Osteoblast (primary cell): Measurements from ENCODE around the gene COPS6. TPM values are rescaled to one million over a fixed set of nuclear protein-coding genes. Genes with fewer than 3 reads are reported as not detected.
A peak's percentile ranks its signal among the peaks of the same experiment; 100 is the strongest.

Experiments used
- DNase-seq: peaks from one replicate; pipeline ENCODE4 v3.0.0; 2011; ENCODE audit warnings: low spot score, mixed read lengths; ENCODE audit not compliant: insufficient read length; ENCODE audit errors: missing footprints
- H2AFZ ChIP-seq: 2 replicates; pipeline ENCODE4 v1.6.0; 2011; ENCODE audit warnings: mild to moderate bottlenecking, low read length
- H3K27ac ChIP-seq: 2 replicates; pipeline ENCODE4 v1.5.1; 2011; ENCODE audit warnings: mild to moderate bottlenecking, low read depth, low read length, moderate library complexity
- H3K27me3 ChIP-seq: 2 replicates; pipeline ENCODE4 v1.6.0; 2012; ENCODE audit warnings: mild to moderate bottlenecking, control low read depth, inconsistent platforms, low read length, moderate library complexity; ENCODE audit not compliant: insufficient read depth
- H3K36me3 ChIP-seq: 2 replicates; pipeline ENCODE4 v1.5.1; 2011; ENCODE audit warnings: mild to moderate bottlenecking, low read length, control low read depth, moderate library complexity; ENCODE audit not compliant: insufficient read depth
- H3K4me1 ChIP-seq: 2 replicates; pipeline ENCODE4 v1.5.1; 2011; ENCODE audit warnings: mild to moderate bottlenecking, low read length, control low read depth, moderate library complexity; ENCODE audit not compliant: insufficient read depth
- H3K4me2 ChIP-seq: 2 replicates; pipeline ENCODE4 v1.6.0; 2011; ENCODE audit warnings: mild to moderate bottlenecking, low read length; ENCODE audit not compliant: insufficient read depth
- H3K4me3 ChIP-seq: fragments of 200-600 bp; sonication (generic); 3 replicates; pipeline ENCODE4 v1.5.1; 2012; ENCODE audit warnings: mild to moderate bottlenecking, low read length, inconsistent platforms; ENCODE audit not compliant: insufficient read depth
- H3K79me2 ChIP-seq: 2 replicates; pipeline ENCODE4 v1.6.0; 2012; ENCODE audit warnings: mild to moderate bottlenecking, low read length, control low read depth, inconsistent platforms; ENCODE audit not compliant: insufficient read depth
- H3K9me3 ChIP-seq: 2 replicates; pipeline ENCODE4 v1.5.1; 2011; ENCODE audit warnings: low read depth, low read length, control low read depth
- H4K20me1 ChIP-seq: 2 replicates; pipeline ENCODE4 v1.6.0; 2012; ENCODE audit warnings: mild to moderate bottlenecking, low read length, control low read depth; ENCODE audit not compliant: insufficient read depth
- total RNA-seq: library from RNA; depleted of rRNA; stranded (reverse); fragments of >200 nt; gene quantifications from 2 replicates; pipeline ENCODE4 v1.2.3, GENCODE V29; 2012
- TF ChIP-seq, protein P1 (sequence below): IDR thresholded peaks from 2 replicates; pipeline ENCODE4 v1.5.1; 2011; ENCODE audit warnings: mild to moderate bottlenecking, low read depth, low read length, moderate library complexity; ENCODE audit errors: extremely low read depth

Gene COPS6
- 42.4 and 45.6 TPM in 2 replicates for total RNA-seq

DNA sequence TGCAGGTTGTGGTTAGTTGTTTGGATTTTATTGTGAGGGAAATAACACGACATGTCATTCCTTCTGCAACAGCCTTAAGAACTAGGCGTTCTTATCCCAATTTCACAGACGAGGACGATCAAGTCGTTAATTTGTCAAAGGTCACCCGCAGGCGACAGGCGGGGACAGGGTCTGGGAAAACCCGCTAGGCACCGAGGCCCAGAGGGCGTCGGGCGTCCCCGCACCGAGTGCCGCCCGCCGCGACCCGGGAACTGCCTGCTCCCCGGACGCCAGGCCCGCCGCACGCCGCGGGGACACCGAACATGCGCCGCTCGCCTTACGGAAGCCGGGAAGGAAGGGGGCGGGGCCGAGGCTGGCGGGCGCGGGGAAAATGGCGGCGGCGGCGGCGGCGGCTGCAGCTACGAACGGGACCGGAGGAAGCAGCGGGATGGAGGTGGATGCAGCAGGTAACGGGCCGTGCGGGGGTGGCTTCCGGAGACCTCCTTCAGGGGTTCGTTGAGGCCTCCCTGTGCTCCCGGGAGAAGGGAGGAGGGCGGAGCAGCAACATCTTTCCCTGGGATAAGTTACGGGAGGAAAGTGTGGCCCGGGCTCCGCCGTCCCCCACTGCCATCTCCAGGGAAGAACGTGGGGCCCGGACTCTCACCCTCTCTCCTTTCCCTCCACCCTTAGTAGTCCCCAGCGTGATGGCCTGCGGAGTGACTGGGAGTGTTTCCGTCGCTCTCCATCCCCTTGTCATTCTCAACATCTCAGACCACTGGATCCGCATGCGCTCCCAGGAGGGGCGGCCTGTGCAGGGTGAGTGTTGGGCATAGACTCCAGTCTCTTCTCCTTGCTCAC lies at the start of gene COPS6:
COPS6 (plus strand) TSS at position 349 of the 837 bp plus-strand sequence; CDS start at position 371, 22 bp downstream.
- Histone ChIP-seq H4K20me1 (peaks cover 5% of the 10 kb centered on the region), H2AFZ (peak within 1 kb of the TSS; percentile 93), H3K27ac (peak within 1 kb of the TSS; percentile 84), H3K27me3 (no peaks in the 10 kb centered on the region), H3K4me1 (peaks cover 31% of the 10 kb centered on the region), H3K79me2 (peaks cover 33% of the 10 kb centered on the region), H3K4me2 (peak within 1 kb of the TSS; percentile 86), H3K36me3 (peaks cover 37% of the 10 kb centered on the region), H3K4me3 (peak within 1 kb of the TSS; percentile 92), H3K9me3 (no peaks in the 10 kb centered on the region)
- TF ChIP-seq, protein P1, sequence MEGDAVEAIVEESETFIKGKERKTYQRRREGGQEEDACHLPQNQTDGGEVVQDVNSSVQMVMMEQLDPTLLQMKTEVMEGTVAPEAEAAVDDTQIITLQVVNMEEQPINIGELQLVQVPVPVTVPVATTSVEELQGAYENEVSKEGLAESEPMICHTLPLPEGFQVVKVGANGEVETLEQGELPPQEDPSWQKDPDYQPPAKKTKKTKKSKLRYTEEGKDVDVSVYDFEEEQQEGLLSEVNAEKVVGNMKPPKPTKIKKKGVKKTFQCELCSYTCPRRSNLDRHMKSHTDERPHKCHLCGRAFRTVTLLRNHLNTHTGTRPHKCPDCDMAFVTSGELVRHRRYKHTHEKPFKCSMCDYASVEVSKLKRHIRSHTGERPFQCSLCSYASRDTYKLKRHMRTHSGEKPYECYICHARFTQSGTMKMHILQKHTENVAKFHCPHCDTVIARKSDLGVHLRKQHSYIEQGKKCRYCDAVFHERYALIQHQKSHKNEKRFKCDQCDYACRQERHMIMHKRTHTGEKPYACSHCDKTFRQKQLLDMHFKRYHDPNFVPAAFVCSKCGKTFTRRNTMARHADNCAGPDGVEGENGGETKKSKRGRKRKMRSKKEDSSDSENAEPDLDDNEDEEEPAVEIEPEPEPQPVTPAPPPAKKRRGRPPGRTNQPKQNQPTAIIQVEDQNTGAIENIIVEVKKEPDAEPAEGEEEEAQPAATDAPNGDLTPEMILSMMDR, result no peak
- DNase-seq, result peak; percentile 93

DNA sequence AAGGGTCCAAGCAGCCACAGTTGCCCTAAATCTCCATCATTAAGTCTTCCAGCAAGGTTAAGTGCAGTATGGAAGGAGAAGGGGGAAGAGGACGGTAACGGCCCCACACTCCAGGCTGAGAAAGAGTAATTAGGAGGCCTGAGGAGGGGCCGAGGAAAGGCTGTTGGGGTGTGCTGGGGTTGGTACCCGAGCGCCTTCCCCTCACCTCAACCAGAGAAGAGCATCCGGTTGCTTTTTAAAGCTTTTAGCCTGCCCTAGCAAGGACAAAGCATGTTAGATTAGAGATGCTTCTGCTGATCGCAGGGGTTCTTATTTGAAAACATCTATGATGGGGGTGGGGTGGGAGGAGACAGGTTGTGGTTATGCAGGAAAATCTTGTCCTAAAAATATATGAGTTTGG lies 48.2 kb upstream of the COPS6 start:
- Histone ChIP-seq H3K36me3 (peaks cover 6% of the 10 kb centered on the region), H3K4me3 (no peak overlapping the region), H3K79me2 (peaks cover 7% of the 10 kb centered on the region), H3K27ac (no peak overlapping the region), H3K27me3 (no peaks in the 10 kb centered on the region), H2AFZ (no peak overlapping the region), H3K4me1 (peaks cover 7% of the 10 kb centered on the region), H4K20me1 (no peaks in the 10 kb centered on the region), H3K4me2 (no peak overlapping the region), H3K9me3 (no peaks in the 10 kb centered on the region)
- TF ChIP-seq, protein P1, result no peak
- no peak for DNase-seq

DNA sequence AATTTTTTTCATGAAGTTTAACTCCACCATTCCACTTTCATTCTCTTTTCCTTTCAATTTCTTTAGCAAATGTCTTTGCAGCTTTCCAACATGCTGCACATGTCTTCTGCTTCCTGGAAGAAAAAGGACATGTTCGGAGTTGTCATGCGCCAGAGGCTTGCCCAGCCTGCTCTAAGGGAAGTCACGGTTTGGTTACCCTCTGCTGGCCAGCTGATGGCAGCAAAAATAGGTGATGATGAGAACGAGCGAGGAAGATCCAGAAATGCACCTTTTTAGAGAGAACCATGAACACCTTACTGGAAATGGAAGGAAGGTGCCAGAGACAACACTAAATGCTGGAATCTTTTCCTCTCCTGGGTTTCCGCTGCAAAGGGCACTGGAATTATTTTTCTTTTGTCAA lies 44.1 kb upstream of the COPS6 start:
- H3K4me2 ChIP-seq, result no peak overlapping the region
- H3K79me2 ChIP-seq, result no peaks in the 10 kb centered on the region
- H3K9me3 ChIP-seq, result no peaks in the 10 kb centered on the region
- H3K4me1 ChIP-seq, result peaks cover 5% of the 10 kb centered on the region
- H3K4me3 ChIP-seq, result no peak overlapping the region
- no peak for DNase-seq
- no peaks in the 10 kb centered on the region for H3K27me3 ChIP-seq
- TF ChIP-seq, protein P1, result no peak
- no peak overlapping the region for H2AFZ ChIP-seq
- no peaks in the 10 kb centered on the region for H3K36me3 ChIP-seq
- no peaks in the 10 kb centered on the region for H4K20me1 ChIP-seq
- H3K27ac ChIP-seq, result no peak overlapping the region

DNA sequence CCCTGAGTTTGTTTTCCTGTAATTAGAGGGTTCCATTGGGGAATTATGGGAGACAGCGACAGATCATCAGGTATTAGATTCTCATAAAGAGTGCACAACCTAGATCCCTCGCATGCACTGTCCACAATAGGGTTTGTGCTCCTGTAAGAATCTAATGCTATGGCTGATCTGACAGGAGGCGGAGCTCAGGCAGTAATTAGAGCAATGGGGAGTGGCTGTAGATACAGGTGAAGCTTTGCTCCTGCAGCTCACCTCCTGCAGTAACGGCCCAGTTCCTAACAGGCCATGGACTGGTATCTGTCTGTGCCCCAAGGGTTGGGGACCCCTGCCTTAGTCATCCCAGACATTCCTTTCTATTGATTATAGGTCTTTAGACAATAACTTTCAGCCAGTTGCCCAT lies 40.1 kb upstream of the COPS6 start:
- Histone ChIP-seq H3K4me2 (no peak overlapping the region), H4K20me1 (no peaks in the 10 kb centered on the region), H3K4me1 (peaks cover 11% of the 10 kb centered on the region), H3K27ac (no peak overlapping the region), H3K79me2 (peaks cover 17% of the 10 kb centered on the region), H3K9me3 (no peaks in the 10 kb centered on the region), H3K36me3 (no peaks in the 10 kb centered on the region), H2AFZ (peak overlapping the region; percentile 99), H3K4me3 (no peak overlapping the region), H3K27me3 (no peaks in the 10 kb centered on the region)
- TF ChIP-seq, protein P1, result no peak
- no peak for DNase-seq
